Ammon's horn (tissue), 1 donor: Measurements from ENCODE around the gene TAF11L5.
A peak's percentile ranks its signal among the peaks of the same experiment; 100 is the strongest.
"Not testable (repeated sequence)": the region's sequence is repeated elsewhere in the genome, so short reads cannot be mapped to it uniquely, and the experiment has no call there.

Source experiments
- DNase-seq: peaks from one replicate; pipeline ENCODE4 v3.0.0-alpha.2; 2016; ENCODE audit warnings: low spot score

TAF11L5 gene

GRCh38 chr5:17524935-17525334 is at the start of gene TAF11L5:
TSS of gene TAF11L5 (plus strand) at chr5:17525235.
- not testable (repeated sequence) for DNase-seq

GRCh38 chr5:17477043-17477442 is 48.0 kb upstream of the TAF11L5 start:
- peak; percentile 28 for DNase-seq

- DNase-seq, result no peak
Measured at GRCh38 chr5:17477573-17478265, 47.3 kb upstream of the TAF11L5 start.

- no peak for DNase-seq
Measured at GRCh38 chr5:17481378-17481777, 43.7 kb upstream of the TAF11L5 start.

GRCh38 chr5:17482790-17483189 is 42.2 kb upstream of the TAF11L5 start:
- no peak for DNase-seq

- DNase-seq, result not testable (repeated sequence)
Measured at GRCh38 chr5:17486464-17487173, 38.4 kb upstream of the TAF11L5 start.

GRCh38 chr5:17487174-17487512 is 37.9 kb upstream of the TAF11L5 start:
- DNase-seq, result no peak

- DNase-seq, result not testable (repeated sequence)
Measured at GRCh38 chr5:17491257-17491656, 33.8 kb upstream of the TAF11L5 start.

GRCh38 chr5:17492770-17493169 is 32.3 kb upstream of the TAF11L5 start:
- DNase-seq, result no peak

- DNase-seq, result no peak
Measured at GRCh38 chr5:17497446-17497845, 27.6 kb upstream of the TAF11L5 start.

- DNase-seq, result not testable (repeated sequence)
Measured at GRCh38 chr5:17497931-17498330, 27.1 kb upstream of the TAF11L5 start, which contains the start of gene TAF11L2. TSS of gene TAF11L2 (plus strand) at chr5:17498231.

GRCh38 chr5:17511775-17512325 is 13.2 kb upstream of the TAF11L5 start:
- no peak for DNase-seq

GRCh38 chr5:17517526-17517925 is 7.5 kb upstream of the TAF11L5 start:
- DNase-seq, result not testable (repeated sequence)

- DNase-seq, result not testable (repeated sequence)
Measured at GRCh38 chr5:17518067-17518466, 7.0 kb upstream of the TAF11L5 start, which contains the start of gene TAF11L3. TSS of gene TAF11L3 (plus strand) at chr5:17518367.

GRCh38 chr5:17519508-17519907 is 5.5 kb upstream of the TAF11L5 start:
- DNase-seq, result not testable (repeated sequence)

GRCh38 chr5:17521501-17521900 is 3.5 kb upstream of the TAF11L5 start, which contains the start of gene TAF11L4:
TSS of gene TAF11L4 (plus strand) at chr5:17521801.
- not testable (repeated sequence) for DNase-seq

- DNase-seq, result peak; percentile 11
Measured at GRCh38 chr5:17526504-17526903, 1.5 kb downstream of the TAF11L5 start.

GRCh38 chr5:17528369-17528768 is 3.3 kb downstream of the TAF11L5 start, which contains the start of gene TAF11L6:
TSS of gene TAF11L6 (plus strand) at chr5:17528669.
- DNase-seq, result not testable (repeated sequence)
